ENCODE measurements around the gene SNX14. TPM values are rescaled to one million over a fixed set of nuclear protein-coding genes. Genes with fewer than 3 reads are reported as not detected.

Gene SNX14
- polyA plus RNA-seq, 1 of the 3 experiments (the other 2 are of a cell fraction): 40.4 TPM

- Histone ChIP-seq H3K9ac (no peak overlapping the region), H2AFZ (ENCODE audit: low read depth) (no peak overlapping the region), H3K4me1 (ENCODE audit: control insufficient read depth in 1 of 2, insufficient read depth in 2 of 2, low read depth in 1 of 2, low read length in 1 of 2) (peaks cover 0 to 14% of the 10 kb centered on the region in 2 experiments; a peak in 1 of 4 replicates), H3K27me3 (ENCODE audit: insufficient read depth) (no peaks in the 10 kb centered on the region), H3K79me2 (ENCODE audit: insufficient read depth) (peaks cover 99% of the 10 kb centered on the region), H3F3A (replicated peaks; ENCODE audit: insufficient read depth) (peaks cover 27% of the 10 kb centered on the region), H3K36me3 (replicated peaks in 1 of 2; ENCODE audit: control insufficient read depth in 1 of 2, insufficient read depth in 2 of 2, low read length in 1 of 2) (peaks cover 89 to 99% of the 10 kb centered on the region in 2 experiments), H4K20me1 (ENCODE audit: insufficient read depth) (peaks cover 59% of the 10 kb centered on the region), H3K9me3 (no peaks in the 10 kb centered on the region), H3K9me2 (no peaks in the 10 kb centered on the region), H3K4me2 (no peak overlapping the region), H3K4me3 (ENCODE audit: low read depth in 2 of 2, low read length in 1 of 2) (no peak overlapping the region), H3K27ac (ENCODE audit: low read depth in 2 of 2, low read length in 1 of 2) (no peak overlapping the region)
- 75% methylated on average over 2 of the region's 2 CpGs for WGBS (ENCODE audit: low lambda C conversion rate)
- CTCF ChIA-PET: no interaction called here
- DNase-seq: no peak
- TF ChIP-seq RXRA (IDR thresholded peaks at IDR 0.05; ENCODE audit: borderline replicate concordance, low read depth): no peak
- TF ChIP-seq ELF1 (IDR thresholded peaks at IDR 0.05): no peak
- no peak for TF ChIP-seq FOXJ3 (CRISPR knock-in tag; IDR thresholded peaks at IDR 0.05)
- no peak for TF ChIP-seq FOXM1 (IDR thresholded peaks at IDR 0.05; ENCODE audit: low read depth)
- no peak for TF ChIP-seq USF2 (IDR thresholded peaks at IDR 0.05; ENCODE audit: borderline replicate concordance, low read depth, low read length)
- no peak for TF ChIP-seq USF1 (IDR thresholded peaks at IDR 0.05; ENCODE audit: borderline replicate concordance, low read depth)
- POLR2A ChIA-PET: no interaction called here
Observed at GRCh38 chr6:85620308-85620707, 26.6 kb upstream of the SNX14 start.

GRCh38 chr6:85614780-85615179 is 21.1 kb upstream of the SNX14 start:
- Histone ChIP-seq H4K20me1 (ENCODE audit: insufficient read depth) (peaks cover 15% of the 10 kb centered on the region), H3F3A (replicated peaks; ENCODE audit: insufficient read depth) (peaks cover 35% of the 10 kb centered on the region), H3K9ac (no peak overlapping the region), H3K36me3 (replicated peaks in 1 of 2; ENCODE audit: control insufficient read depth in 1 of 2, insufficient read depth in 2 of 2, low read length in 1 of 2) (peaks cover 98 to 100% of the 10 kb centered on the region in 2 experiments), H3K9me2 (no peaks in the 10 kb centered on the region), H3K27ac (ENCODE audit: low read depth in 2 of 2, low read length in 1 of 2) (no peak overlapping the region), H3K79me2 (ENCODE audit: insufficient read depth) (peaks cover 99% of the 10 kb centered on the region), H3K27me3 (ENCODE audit: insufficient read depth) (no peaks in the 10 kb centered on the region), H3K9me3 (no peaks in the 10 kb centered on the region), H3K4me2 (no peak overlapping the region), H3K4me1 (ENCODE audit: control insufficient read depth in 1 of 2, insufficient read depth in 2 of 2, low read depth in 1 of 2, low read length in 1 of 2) (no peaks in the 10 kb centered on the region; a peak in 1 of 4 replicates), H2AFZ (ENCODE audit: low read depth) (no peak overlapping the region), H3K4me3 (ENCODE audit: low read depth in 2 of 2, low read length in 1 of 2) (no peak overlapping the region)
- WGBS (ENCODE audit: low lambda C conversion rate): 97% methylated on average over 17 of the region's 17 CpGs
- CTCF ChIA-PET: no interaction called here
- no peak for DNase-seq
- POLR2A ChIA-PET: no interaction called here
- TF ChIP-seq TAF1 (IDR thresholded peaks at IDR 0.05; ENCODE audit: borderline replicate concordance, low read depth, low read length) (no peak), NRF1 (IDR thresholded peaks at IDR 0.05; ENCODE audit: low read depth, low read length) (no peak), TEAD4 (IDR thresholded peaks at IDR 0.05; ENCODE audit: borderline replicate concordance, insufficient read depth) (no peak), ZBTB33 (IDR thresholded peaks at IDR 0.05; ENCODE audit: borderline replicate concordance, low read depth) (no peak), MAX (IDR thresholded peaks at IDR 0.05; ENCODE audit: low read depth) (no peak), SMC3 (IDR thresholded peaks at IDR 0.05; ENCODE audit: low read depth, low read length) (no peak), PBX3 (IDR thresholded peaks at IDR 0.05) (no peak), REST (IDR thresholded peaks at IDR 0.05; ENCODE audit: low read depth, low read length) (no peak), NFIC (IDR thresholded peaks at IDR 0.05; ENCODE audit: borderline replicate concordance) (no peak), POLR2AphosphoS5 (IDR thresholded peaks at IDR 0.05; ENCODE audit: low read depth, low read length) (no peak), SIN3A (IDR thresholded peaks at IDR 0.05; ENCODE audit: borderline replicate concordance, low read depth, low read length) (no peak), USF2 (IDR thresholded peaks at IDR 0.05; ENCODE audit: borderline replicate concordance, low read depth, low read length) (no peak), RFX5 (IDR thresholded peaks at IDR 0.05; ENCODE audit: low read length) (no peak)

Measured in SK-N-SH (cell line).